Muscle of back (tissue), 11 donors: Measurements from ENCODE around the gene SPTBN1. TPM values are rescaled to one million over a fixed set of nuclear protein-coding genes. Genes with fewer than 3 reads are reported as not detected.

Source experiments
- DNase-seq, 3 donors: peaks; one replicate each; pipeline versions ENCODE4 v3.0.0 to v3.0.0-alpha.2; 2013
- polyA plus RNA-seq, 10 donors: library from polyadenylated mRNA; unstranded; fragments of 120-200 nt; gene quantifications; one replicate each; pipeline ENCODE4 v1.2.1, GENCODE V29; 2013; ENCODE audit not compliant: insufficient read length in 10 of 10

SPTBN1 gene
- polyA plus RNA-seq, 10 donors, result 223 to 358 (median 266) TPM

DNA sequence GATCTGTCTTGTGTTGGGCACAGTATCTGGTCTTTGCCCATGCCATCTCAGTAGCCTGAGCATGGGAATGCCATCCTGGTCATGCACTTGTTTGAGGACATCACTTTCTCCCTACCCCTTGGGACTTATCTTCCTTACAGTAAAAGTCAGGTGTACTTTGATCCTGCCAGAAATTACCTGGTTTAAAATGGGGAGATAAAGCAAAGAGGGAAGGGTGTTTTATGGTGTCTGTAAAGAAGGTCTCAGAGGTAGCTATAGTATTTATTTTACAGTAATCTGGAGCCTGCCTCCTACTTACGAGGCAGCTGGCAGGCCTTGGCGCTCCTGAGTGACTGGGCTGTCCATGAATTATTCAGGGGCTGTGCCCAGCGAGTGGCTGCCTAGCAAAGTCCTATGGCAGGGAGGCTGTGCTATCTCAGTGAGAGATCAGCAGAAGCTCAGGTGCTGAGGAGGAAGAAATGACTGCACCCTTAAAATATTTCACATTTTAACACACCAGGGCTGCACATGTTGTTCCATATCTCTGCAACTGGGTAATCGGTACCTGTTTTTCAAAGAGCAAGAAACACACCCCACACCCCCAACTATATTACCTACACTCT is 93.9 kb downstream of the SPTBN1 start:
- no peak for DNase-seq

DNA sequence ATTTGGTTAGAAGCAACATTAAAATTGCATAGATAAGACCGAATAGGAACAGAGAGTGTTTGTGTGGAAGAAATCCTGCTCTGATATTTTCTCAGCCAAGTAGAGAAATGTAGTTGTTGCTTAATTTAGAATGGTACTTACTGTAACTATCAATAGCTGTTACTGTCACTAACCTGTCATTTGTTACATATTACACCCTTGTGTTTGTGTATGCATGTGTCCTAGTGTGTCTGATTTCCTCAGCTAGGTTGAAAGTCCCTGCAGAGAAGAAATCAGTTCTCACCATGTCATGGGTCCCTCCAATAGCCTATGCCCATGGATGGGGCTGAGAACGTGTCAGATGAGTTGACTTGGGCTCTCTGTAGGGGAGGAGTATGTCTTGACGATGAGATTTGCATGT is 94.4 kb downstream of the SPTBN1 start:
- DNase-seq, result no peak

DNA sequence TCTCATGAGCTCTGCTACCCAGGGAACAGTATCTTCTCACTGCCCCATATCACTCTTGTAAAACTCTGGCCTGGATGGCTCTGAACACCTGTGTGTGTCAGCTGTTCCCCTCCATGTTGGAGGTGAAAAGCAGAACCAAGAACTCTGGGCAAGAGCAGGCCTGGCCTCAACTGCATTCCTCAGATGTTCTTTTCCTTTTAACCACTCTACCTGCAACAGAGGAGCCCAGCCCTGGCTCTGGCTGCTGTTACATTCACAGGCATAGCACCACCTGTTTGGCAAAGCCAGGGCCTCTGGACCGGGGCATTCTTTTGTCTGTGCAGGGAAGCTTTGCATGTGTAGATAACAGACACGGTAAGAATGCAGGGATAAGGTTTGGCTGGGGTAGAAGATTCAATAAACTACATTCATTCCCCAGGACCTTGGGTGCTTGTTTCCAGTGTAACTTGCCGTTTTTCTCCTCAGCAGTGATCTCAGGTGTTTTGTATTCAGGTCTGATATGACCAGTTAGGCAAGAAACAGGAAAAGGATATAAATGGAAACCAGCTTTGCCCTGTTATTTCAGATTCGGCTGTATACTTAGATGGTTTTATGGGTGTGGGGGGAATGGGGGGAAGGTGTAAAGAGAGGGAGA is 95.1 kb downstream of the SPTBN1 start:
- DNase-seq, result no peak

DNA sequence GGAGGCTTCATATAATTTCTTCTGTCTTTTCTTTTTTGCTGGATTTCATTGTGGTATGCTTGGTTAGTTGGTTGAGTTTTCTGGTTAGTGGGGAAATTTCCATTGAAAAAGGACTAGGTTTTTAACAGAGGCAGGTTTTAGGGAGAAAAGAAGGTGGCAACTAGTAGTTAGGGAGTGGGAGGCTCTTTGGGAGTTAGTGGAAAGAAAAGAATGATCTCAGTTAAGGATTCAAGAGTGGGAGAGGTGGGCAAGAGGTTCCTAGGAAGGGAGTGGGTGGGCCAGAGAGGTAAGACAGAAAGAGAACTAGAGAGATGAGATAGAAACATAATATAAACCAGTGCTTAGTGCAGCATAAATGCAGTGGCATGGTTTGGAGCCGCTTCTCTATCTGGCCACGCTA is 96.9 kb downstream of the SPTBN1 start:
- no peak for DNase-seq

DNA sequence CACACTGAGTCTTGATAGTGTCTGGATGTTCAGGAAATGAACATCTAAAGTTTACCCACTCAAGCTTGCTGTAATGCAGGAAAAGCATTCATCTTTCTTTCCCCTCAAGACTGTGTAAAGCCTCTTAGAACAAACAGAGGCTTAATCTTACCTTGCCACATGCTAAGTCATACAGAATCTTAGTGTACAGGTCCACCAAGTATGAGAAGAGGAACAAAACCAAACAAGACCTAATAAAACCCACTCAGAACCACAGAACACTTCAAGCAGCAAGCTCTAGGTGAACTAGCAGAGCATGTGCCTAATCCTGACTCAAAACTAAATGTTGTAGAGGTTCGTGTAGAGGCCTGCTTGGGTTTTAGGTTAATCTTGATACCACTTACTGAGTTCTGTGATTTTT is 97.6 kb downstream of the SPTBN1 start:
- no peak for DNase-seq

DNA sequence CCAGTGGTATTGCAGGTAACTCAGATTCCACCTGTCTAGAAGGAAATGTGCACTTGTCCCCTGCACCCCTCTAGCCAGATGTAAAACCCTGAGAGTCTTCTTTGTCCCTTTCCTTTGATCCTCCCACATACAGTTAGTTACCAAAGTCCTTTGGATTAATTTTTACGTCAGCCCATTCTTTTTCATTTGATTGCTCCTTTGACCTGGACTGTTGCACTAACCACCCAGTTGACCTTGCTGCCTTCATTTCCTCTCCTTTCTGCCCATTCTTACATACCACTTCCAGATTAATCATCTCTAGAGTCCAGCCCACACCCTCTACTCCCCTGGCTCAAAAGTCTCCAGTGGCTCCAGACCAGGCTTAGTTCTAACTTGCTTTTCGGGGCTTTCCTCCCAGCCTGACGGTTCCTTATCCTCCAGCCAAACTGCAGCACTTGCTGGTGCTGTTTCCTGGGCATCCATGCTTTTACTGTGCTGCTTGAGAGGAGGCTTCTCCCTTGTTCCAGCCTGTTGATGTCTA is 99.3 kb downstream of the SPTBN1 start:
- DNase-seq, result no peak

DNA sequence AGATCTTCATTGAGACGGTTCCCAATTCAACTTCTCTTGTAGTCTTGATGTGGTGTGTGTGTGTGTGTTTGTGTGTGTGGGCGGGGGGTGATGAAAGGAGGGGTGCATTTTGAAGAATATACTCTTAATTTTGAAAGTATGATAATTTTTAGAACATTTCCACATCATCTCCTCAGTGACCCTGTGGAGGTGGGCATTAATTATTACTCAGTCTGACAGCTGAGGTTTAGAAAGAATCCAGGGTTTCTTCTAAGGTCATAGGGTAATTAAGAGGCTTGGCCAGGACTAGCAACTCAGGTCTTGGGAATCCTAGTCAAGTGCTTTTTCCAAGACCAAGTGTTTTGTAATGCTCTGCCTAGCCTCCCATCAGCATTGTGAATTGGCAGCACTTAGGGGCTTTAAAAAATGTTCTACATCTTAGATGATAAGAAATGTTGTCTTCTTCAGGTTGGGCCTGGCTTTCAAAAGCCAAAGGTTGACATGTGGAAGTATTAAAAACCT is 100.5 kb downstream of the SPTBN1 start:
- no peak for DNase-seq

DNA sequence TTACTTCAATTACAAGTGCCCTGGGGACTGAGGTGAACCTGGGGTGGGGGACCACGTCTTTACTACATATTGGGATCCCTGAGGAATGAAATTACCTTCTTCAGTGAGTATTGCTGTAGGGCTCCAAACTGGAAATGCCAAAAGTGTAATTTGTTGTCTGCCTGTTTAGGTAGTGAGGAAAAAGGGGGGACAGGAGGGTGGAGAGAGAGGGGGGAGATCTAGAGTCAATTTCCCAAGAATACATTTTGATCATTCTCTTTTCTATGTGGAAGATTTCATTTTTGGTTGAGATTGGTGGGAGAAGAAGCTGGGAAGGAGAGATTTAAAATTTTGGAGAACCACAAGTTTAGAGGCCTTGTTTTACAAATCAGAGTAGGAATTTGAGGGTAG is 101.1 kb downstream of the SPTBN1 start:
- peak in 1 of 3 donors; percentile 40 for DNase-seq

DNA sequence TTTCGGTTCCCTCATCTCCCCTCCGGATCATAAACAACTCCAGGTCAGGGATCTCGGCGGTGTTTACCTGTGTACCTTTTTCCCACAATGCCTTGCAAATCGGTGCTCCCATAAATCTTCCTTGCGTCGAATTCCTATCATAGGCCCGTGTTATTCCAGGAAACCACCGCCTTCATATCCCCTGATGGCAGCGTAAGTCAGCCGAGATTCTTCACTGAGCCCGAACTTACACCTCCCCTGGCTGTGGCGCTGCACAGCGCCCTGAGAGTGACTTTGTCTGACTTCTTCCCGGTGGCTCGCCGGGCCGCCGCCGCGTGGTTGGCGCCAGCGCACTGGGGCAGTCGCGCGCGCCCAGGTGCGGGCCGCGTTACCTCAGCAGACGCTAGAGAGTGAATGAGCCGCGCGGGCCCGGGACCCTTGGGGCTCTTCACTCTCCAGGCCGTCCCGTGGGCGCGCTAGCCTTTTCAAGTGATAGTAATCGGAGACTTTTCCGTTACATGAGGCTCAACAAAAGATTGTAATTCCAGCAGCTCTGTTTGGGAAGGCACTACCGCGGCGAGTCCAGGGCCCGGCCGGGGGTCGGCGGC is 101.6 kb downstream of the SPTBN1 start:
- DNase-seq, result peak in 2 of 3 donors; percentile 45 to 82

DNA sequence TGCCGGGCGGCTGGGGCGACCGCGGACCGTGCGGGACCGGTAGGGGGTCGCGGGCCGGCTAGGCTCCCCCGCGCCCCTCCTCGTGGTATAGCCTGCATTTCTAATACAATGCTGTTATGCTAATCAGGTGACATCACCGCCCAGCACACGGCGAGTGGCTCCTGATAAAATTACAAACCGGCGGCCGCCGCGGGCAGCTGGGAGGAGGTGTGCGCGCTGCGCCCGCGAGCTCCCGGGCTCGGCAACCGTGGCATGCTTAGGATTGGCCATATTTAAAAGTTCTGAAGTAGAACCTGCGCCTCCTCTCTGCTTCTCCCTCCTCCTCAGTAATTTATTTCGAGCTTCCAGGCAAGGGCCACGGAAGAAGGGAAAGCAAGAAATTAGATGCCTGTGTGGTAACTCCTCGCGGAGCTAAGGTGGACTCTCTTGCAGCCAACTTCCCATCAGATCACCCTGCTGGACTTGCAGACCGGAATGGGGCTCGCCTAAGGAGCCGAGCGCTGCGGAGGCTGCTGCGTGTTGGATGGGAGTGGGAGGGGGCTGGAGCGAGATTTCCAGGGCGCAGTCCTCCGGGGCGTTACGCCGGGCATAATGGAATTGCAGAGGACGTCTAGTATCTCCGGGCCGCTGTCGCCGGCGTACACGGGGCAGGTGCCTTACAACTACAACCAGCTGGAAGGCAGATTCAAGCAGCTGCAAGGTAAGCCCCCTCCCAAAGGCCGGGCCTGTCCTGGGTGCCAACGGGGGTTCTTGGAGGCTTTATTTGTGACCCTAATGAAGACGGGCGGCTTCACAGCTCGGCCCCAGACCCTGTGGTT is 102.3 kb downstream of the SPTBN1 start:
- DNase-seq, result peak in 2 of 3 donors; percentile 66 to 85

DNA sequence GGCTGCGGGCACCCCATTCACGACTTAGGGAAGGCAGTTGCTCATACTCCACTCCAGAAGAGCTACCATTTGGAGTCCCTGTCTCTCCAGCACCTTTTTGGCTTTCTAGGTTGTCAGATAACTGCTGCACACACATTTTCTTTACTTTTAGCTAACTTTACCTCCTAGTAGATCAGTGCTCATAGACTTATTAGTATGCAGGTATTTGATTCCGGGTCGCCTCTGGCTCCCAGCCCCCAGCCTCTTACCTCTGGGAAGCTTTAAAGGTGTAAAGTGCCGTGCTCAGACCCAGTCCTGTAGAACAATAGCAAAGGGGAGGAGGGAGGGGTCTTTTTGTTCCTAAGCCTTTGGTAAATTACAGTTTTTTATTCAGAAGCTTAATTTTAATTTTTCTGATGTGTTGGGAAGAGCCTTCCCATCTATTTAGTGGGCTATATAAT is 102.9 kb downstream of the SPTBN1 start:
- no peak for DNase-seq

DNA sequence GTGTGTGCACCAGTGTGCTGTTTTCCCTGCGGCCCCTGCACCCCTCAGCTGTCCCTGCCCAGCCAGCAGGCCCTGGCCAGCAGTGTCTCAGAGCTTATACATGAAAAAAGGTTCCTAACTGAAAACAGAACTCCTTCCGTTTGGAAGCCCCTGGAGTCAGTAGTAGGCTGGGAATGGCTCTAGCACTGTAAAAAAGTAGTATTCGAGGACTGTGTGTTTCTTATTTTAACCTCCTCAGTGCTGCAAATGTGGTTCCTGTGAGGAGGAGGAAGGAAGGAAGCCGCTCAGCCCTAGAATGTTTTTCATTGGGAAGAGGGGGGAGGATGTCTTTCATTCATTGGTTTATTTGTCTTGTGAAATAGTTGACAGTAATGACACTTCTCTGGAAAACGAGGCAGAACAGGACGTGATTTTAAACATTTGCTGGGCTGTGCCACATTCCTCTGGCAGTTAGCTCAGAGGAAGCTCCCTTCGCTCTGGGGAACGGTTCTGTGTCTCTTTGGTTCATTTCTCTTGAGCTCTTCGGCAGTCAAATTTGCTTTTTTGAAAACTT is 103.5 kb downstream of the SPTBN1 start:
- DNase-seq, result peak; percentile 61 to 84 (median 83)

DNA sequence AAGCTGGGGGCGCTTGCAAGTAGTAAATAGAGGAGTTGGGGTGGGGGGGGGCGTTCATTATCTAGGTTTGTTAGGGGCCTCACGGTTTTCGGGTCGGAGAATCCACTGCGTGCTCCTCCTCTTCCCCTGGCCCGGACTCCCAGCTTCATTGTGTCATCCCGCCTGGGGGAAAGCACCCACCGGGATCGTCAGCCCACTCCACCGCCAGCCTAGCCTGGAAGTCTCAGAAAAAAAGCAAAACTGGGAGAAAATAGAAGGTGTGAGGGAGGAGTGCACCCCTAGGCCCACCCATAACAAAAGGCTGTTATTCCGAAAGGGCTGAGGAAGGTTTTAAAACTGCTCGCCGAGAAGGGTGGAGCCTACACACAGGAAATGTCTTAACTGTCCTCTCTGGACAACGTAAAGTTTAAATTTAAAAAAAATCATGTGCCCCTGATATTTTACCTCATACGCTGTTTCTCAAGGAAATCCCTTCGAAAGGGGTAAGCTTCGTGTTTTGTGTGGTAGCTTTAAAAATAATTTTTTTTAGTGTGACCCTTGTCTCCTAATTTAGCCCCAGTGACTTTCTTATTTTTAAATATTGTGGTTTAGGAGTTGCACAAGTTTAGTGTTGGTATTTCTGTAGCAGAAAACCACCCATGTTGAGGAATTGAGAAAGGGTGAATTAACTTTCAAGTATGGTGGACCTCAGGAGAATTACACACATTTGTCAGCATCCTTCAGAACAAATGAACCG is 104.2 kb downstream of the SPTBN1 start:
- peak; percentile 55 to 77 (median 65) for DNase-seq

DNA sequence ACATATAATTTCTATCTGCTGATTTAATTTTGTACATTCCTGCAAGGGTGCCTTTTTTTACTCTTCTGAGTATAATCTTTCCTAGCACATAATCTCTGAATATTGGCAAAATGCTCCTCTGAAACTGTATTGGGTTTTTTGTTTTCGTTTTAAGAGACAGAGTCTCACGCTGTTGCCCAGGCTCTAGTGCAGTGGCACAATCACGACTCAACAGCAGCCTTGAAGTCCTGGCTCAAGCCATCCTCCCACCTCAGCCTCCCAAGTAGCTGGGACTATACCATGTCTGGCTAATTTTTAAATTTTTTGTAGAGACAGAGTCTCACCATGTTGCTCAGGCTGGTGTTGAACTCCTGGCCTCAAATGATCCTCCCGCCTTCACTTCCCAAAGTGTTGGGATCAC is 104.9 kb downstream of the SPTBN1 start:
- no peak for DNase-seq

DNA sequence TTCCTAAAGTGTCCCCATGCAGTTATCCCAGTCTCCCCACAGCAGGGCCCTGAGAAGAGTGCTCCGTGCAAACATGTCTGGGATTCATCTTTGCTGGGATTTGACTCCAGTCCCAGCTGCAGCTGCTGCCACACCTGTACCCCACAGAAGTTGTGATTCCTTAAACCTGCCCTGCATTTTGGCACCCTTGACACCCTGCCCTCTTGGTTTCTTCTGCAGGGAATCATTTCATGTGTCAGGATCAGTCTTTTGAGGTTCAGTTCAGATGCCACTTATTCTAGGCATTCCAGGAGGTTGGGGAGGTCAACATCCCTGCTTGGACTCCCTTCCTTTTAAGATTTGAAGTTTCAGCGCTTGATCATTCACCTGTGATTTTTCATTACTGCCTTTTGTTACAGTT is 108.3 kb downstream of the SPTBN1 start:
- DNase-seq, result no peak

DNA sequence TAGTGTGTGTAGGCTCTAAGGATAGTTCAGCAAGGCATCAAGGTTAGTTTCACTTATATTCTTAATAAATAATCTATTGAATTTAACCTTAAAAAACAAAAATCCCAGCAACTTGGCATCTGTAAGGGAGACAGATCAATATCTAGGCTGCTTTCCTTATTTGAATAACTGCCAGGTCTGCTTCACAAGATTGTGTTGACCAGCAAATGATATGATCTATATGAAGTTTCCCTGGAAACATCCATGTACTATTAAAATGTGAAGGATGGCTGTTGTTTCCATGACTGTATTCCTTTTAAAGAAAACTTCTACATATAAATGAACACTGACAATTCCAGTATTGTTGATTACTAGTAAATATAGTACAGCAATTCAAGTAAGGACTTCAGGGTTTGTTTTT is 109.4 kb downstream of the SPTBN1 start:
- DNase-seq, result no peak

DNA sequence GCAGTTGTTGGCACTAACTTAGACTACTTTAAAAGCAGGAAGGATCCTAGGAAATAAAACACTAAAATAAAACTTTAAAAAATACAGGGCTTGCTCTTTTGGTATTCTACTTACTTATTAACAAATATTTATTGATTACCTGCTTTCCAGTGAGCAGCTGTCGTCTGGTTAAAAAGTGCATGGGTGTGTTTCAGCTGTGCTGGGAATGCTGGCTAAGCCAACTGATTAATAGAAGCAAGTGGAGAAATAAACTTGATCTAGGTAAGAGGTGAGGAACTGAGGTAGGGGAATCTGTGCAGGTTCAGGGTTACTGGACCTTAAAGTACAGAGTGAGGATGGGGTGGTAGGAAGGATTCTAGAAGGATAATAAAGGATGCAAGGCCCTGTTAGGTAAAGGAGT is 110.8 kb downstream of the SPTBN1 start:
- DNase-seq, result no peak

DNA sequence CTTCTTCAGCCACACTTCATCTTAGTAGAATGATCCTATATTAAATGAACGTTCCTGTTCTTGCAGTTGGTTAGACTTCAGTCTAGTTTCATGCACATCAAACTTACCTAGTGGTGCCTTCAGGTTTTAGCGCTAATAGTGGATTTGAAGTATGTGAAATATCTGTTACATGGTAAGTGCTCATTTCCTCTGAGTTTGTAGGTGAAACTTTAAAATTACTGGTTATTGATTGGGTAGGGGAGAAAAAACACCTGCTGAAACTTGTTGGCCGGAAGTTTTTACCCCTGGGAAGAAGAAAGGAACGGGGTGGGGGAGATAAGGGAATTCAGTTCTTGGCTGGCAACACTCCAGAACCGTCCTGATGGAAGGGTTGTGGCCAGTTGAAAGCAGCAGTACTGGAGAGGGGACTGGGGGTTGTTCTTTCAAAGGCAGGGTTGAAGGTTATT is 112.8 kb downstream of the SPTBN1 start:
- no peak for DNase-seq

DNA sequence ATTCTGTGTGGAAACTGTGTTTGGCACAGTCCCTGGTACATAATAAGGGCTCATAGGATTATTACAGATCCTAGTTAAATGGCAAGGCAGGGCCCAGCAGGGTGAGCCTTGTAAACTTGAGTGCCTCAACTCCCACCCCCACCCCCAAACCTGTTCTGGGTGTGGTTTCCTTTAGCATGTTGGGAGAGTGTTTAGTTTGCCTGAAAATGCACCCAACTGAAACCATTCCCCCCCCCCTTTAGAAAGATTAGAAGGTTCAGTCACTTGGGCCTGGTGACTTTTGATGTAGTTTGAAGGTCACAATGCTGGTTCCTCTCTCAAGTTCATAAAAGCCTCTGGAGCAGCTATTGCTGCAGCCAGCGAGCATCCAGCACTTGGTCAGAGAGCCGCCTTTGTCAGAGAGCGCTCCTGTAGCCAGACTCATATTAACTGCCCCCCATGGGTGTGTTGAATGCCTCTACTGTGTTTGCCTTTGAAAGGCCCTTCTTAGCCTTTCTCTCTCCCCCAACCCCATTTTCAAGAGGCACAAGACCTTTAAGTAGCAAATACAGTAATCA is 113.7 kb downstream of the SPTBN1 start:
- no peak for DNase-seq

DNA sequence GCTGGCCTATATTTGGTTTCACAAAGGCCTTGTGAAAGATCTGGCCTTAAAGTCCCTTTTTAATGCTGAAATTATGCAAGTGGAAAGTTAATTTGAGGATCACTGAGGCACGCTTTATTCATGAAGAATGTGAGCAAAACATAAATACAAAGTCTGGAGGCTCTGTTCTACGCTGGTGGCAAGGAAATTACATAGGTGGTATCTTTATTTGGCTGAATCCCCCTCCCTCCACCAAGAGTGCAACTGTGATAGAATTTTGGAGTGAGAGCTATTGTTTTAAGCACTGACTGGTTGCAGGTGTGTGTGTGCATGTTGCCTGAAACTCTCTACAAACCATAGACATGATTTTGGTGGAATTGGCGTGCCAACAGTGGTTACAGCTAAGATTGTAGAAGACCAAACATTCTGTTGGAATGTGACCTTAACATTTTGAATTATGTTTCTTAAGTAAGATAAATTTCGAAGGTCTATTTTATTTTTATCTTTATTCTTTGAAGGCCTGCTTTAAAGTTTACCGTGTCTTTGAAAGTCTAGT is 114.3 kb downstream of the SPTBN1 start:
- no peak for DNase-seq
